Neuronal stem cell (in vitro differentiated cells): ENCODE results near the gene CAMK1G. TPM values are rescaled to one million over a fixed set of nuclear protein-coding genes. Genes with fewer than 3 reads are reported as not detected.

Source experiments
- DNase-seq: peaks from one replicate; pipeline ENCODE4 v3.0.0-alpha.2; 2013; ENCODE audit warnings: low spot score
- H2AFZ ChIP-seq: one replicate; pipeline ENCODE4 v1.6.1; 2013; ENCODE audit warnings: mild to moderate bottlenecking, low read length, inconsistent platforms
- H2AK5ac ChIP-seq: 2 replicates; pipeline ENCODE4 v1.6.1; 2013; ENCODE audit warnings: low read depth, mild to moderate bottlenecking, inconsistent platforms, low read length, moderate library complexity, mixed read lengths
- H2BK120ac ChIP-seq: 2 replicates; pipeline ENCODE4 v1.6.1; 2013; ENCODE audit warnings: low read depth, mild to moderate bottlenecking, inconsistent platforms, low read length, moderate library complexity, mixed read lengths
- H2BK12ac ChIP-seq: one replicate; pipeline ENCODE4 v1.6.1; 2013; ENCODE audit warnings: low read length, inconsistent platforms
- H2BK15ac ChIP-seq: 2 replicates; pipeline ENCODE4 v1.6.1; 2013; ENCODE audit warnings: mild to moderate bottlenecking, low read length, inconsistent platforms, mixed read lengths
- H2BK5ac ChIP-seq: one replicate; pipeline ENCODE4 v1.6.1; 2013; ENCODE audit warnings: inconsistent platforms, mild to moderate bottlenecking, low read length, moderate library complexity
- H3K14ac ChIP-seq: one replicate; pipeline ENCODE4 v1.6.1; 2013; ENCODE audit warnings: low read length, inconsistent platforms
- H3K18ac ChIP-seq: 2 replicates; pipeline ENCODE4 v1.6.1; 2013; ENCODE audit warnings: low read length, inconsistent platforms
- H3K23ac ChIP-seq: 2 replicates; pipeline ENCODE4 v1.6.1; 2013; ENCODE audit warnings: low read depth, mild to moderate bottlenecking, mixed read lengths, low read length, inconsistent platforms; ENCODE audit not compliant: poor library complexity
- H3K27ac ChIP-seq: replicated peaks from 3 replicates; pipeline ENCODE4 v1.5.1; 2013; ENCODE audit warnings: low read length, inconsistent platforms
- H3K27me3 ChIP-seq, 3 experiments: 2 replicates each; pipeline ENCODE4 v1.6.1; 2013; ENCODE audit warnings: low read length in 3 of 3, mild to moderate bottlenecking in 2 of 3, inconsistent platforms in 1 of 3, low read depth in 1 of 3, mixed read lengths in 1 of 3, moderate library complexity in 1 of 3; ENCODE audit not compliant: control insufficient read depth in 3 of 3, insufficient read depth in 3 of 3
- H3K36me3 ChIP-seq, 2 donors: replicated peaks in 1 of 2; 2 replicates each; pipeline ENCODE4 v1.6.1; 2013; ENCODE audit warnings: low read length in 2 of 2; ENCODE audit not compliant: control insufficient read depth in 2 of 2, insufficient read depth in 2 of 2
- H3K4ac ChIP-seq: 2 replicates; pipeline ENCODE4 v1.6.1; 2013; ENCODE audit warnings: inconsistent platforms, mild to moderate bottlenecking, low read length, moderate library complexity
- H3K4me1 ChIP-seq, 2 donors: 1 replicate in 1 of 2; 2 replicates in 1 of 2; pipeline ENCODE4 v1.6.1; 2013; ENCODE audit warnings: low read length in 2 of 2, low read depth in 1 of 2; ENCODE audit not compliant: control insufficient read depth in 2 of 2, insufficient read depth in 1 of 2
- H3K4me2 ChIP-seq: one replicate; pipeline ENCODE4 v1.6.1; 2013; ENCODE audit warnings: mild to moderate bottlenecking, low read length, inconsistent platforms; ENCODE audit not compliant: insufficient read depth, poor library complexity, severe bottlenecking
- H3K4me3 ChIP-seq, 2 donors: 2 replicates each; pipeline ENCODE4 v1.5.1; 2013; ENCODE audit warnings: low read length in 2 of 2, mild to moderate bottlenecking in 2 of 2, inconsistent platforms in 1 of 2, moderate library complexity in 1 of 2
- H3K79me1 ChIP-seq: one replicate; pipeline ENCODE4 v1.6.1; 2013; ENCODE audit warnings: low read depth, mild to moderate bottlenecking, inconsistent platforms, low read length, moderate library complexity
- H3K9ac ChIP-seq: one replicate; pipeline ENCODE4 v1.6.1; 2013; ENCODE audit warnings: mild to moderate bottlenecking, low read depth, low read length, inconsistent platforms; ENCODE audit not compliant: poor library complexity
- H3K9me3 ChIP-seq, 2 donors: replicated peaks in 1 of 2; 2 replicates each; pipeline versions ENCODE3 to v1.6.1; 2013; ENCODE audit warnings: low read length in 2 of 2, mild to moderate bottlenecking in 2 of 2, inconsistent platforms in 1 of 2, low read depth in 1 of 2, mixed read lengths in 1 of 2, moderate library complexity in 1 of 2; ENCODE audit not compliant: control insufficient read depth in 2 of 2, insufficient read depth in 1 of 2
- H4K8ac ChIP-seq: one replicate; pipeline ENCODE4 v1.6.1; 2013; ENCODE audit warnings: low read depth, mild to moderate bottlenecking, inconsistent platforms, low read length, moderate library complexity
- H4K91ac ChIP-seq: one replicate; pipeline ENCODE4 v1.6.1; 2013; ENCODE audit warnings: low read length, low read depth, mild to moderate bottlenecking, inconsistent platforms; ENCODE audit not compliant: poor library complexity
- WGBS, 2 donors: extraction: QIAGEN DNeasy Blood & Tissue Kit; methylation state at CpG; one replicate each; pipeline ENCODE4 v1.1.7; 2013; ENCODE audit warnings: missing lambda C conversion rate in 2 of 2, mixed read lengths in 1 of 2; ENCODE audit not compliant: insufficient read length in 2 of 2, insufficient replicate concordance in 1 of 2; ENCODE audit errors: extremely low coverage in 2 of 2; 5-methylcytosine and 5-hydroxymethylcytosine counted together
- polyA plus RNA-seq, 2 experiments: library from polyadenylated mRNA; stranded (reverse); fragments of 200-250 nt; gene quantifications; one replicate each; pipeline ENCODE4 v1.2.3, GENCODE V29; 2013

Gene CAMK1G
- polyA plus RNA-seq (2013, experiment 1 of 2) = 4.6 TPM
- polyA plus RNA-seq (2013, experiment 2 of 2) = 4.4 TPM

GRCh38 chr1:209583408-209583807 is at the start of gene CAMK1G:
TSS of gene CAMK1G (plus strand) at chr1:209583714. CDS start at chr1:209594984, 11,270 bp downstream.
- Histone ChIP-seq H2BK12ac (no peak within 1 kb of the TSS), H3K9me3 (no peaks in the 10 kb centered on the region), H3K27me3 (peaks cover 0 to 37% (median 10%) of the 10 kb centered on the region in 3 experiments), H3K79me1 (no peaks in the 10 kb centered on the region), H4K8ac (no peak within 1 kb of the TSS), H3K9ac (no peak within 1 kb of the TSS), H3K18ac (peak within 1 kb of the TSS; percentile 4), H3K27ac (peak within 1 kb of the TSS; percentile 54), H2BK120ac (no peak within 1 kb of the TSS), H2AK5ac (no peak within 1 kb of the TSS), H3K4ac (no peak within 1 kb of the TSS), H3K4me2 (peak within 1 kb of the TSS; percentile 52), H3K23ac (no peak within 1 kb of the TSS), H2BK5ac (no peak within 1 kb of the TSS), H3K14ac (no peak within 1 kb of the TSS), H2BK15ac (no peak within 1 kb of the TSS), H3K4me3 (peak within 1 kb of the TSS in 1 of 2 donors; percentile 77), H2AFZ (peak within 1 kb of the TSS; percentile 81), H3K36me3 (no peaks in the 10 kb centered on the region), H4K91ac (no peak within 1 kb of the TSS), H3K4me1 (peaks cover 0 to 10% of the 10 kb centered on the region in 2 donors)
- no CpG with 5 or more reads among the region's 6 CpGs for WGBS, 2 donors
- DNase-seq = peak; percentile 78

- Histone ChIP-seq H3K27me3 (no peaks in the 10 kb centered on the region), H3K4me2 (no peak overlapping the region), H4K91ac (no peak overlapping the region), H3K79me1 (no peaks in the 10 kb centered on the region), H4K8ac (no peak overlapping the region), H2BK5ac (no peak overlapping the region), H3K9ac (no peak overlapping the region), H2AFZ (no peak overlapping the region), H2BK12ac (no peak overlapping the region), H3K14ac (no peak overlapping the region), H3K4ac (no peak overlapping the region), H3K23ac (peak overlapping the region; percentile 4), H2AK5ac (no peak overlapping the region), H3K27ac (no peak overlapping the region), H2BK120ac (no peak overlapping the region), H2BK15ac (no peak overlapping the region), H3K4me1 (no peaks in the 10 kb centered on the region), H3K18ac (no peak overlapping the region), H3K9me3 (no peaks in the 10 kb centered on the region), H3K4me3 (no peak overlapping the region), H3K36me3 (no peaks in the 10 kb centered on the region)
- DNase-seq = no peak
- no CpG with 5 or more reads among the region's 8 CpGs for WGBS, 2 donors
Measured at GRCh38 chr1:209534496-209535250, 48.8 kb upstream of the CAMK1G start.

GRCh38 chr1:209536843-209537242 is 46.7 kb upstream of the CAMK1G start:
- H3K9ac ChIP-seq = no peak overlapping the region
- H3K36me3 ChIP-seq = no peaks in the 10 kb centered on the region
- H3K79me1 ChIP-seq = no peaks in the 10 kb centered on the region
- H3K4me1 ChIP-seq = no peaks in the 10 kb centered on the region
- no peak overlapping the region for H3K23ac ChIP-seq
- no peaks in the 10 kb centered on the region for H3K27me3 ChIP-seq
- H3K27ac ChIP-seq = no peak overlapping the region
- no peak overlapping the region for H2BK12ac ChIP-seq
- no peak overlapping the region for H4K8ac ChIP-seq
- H2BK5ac ChIP-seq = no peak overlapping the region
- H3K4me2 ChIP-seq = no peak overlapping the region
- H3K4ac ChIP-seq = no peak overlapping the region
- H2AFZ ChIP-seq = no peak overlapping the region
- DNase-seq = no peak
- no peak overlapping the region for H4K91ac ChIP-seq
- H3K9me3 ChIP-seq = no peaks in the 10 kb centered on the region
- no peak overlapping the region for H3K4me3 ChIP-seq
- no peak overlapping the region for H3K18ac ChIP-seq
- no CpG with 5 or more reads among the region's 2 CpGs for WGBS, 2 donors
- no peak overlapping the region for H3K14ac ChIP-seq
- H2BK15ac ChIP-seq = no peak overlapping the region
- H2BK120ac ChIP-seq = no peak overlapping the region
- H2AK5ac ChIP-seq = no peak overlapping the region

GRCh38 chr1:209537336-209538114 is 46.0 kb upstream of the CAMK1G start:
- Histone ChIP-seq H4K8ac (no peak overlapping the region), H3K4ac (no peak overlapping the region), H2BK5ac (no peak overlapping the region), H3K27ac (no peak overlapping the region), H3K18ac (no peak overlapping the region), H3K4me3 (no peak overlapping the region), H3K36me3 (no peaks in the 10 kb centered on the region), H3K9me3 (no peaks in the 10 kb centered on the region), H3K79me1 (no peaks in the 10 kb centered on the region), H3K9ac (no peak overlapping the region), H2BK15ac (no peak overlapping the region), H3K4me1 (no peaks in the 10 kb centered on the region), H3K23ac (no peak overlapping the region), H3K27me3 (no peaks in the 10 kb centered on the region), H2AFZ (no peak overlapping the region), H3K4me2 (no peak overlapping the region), H2BK12ac (no peak overlapping the region), H3K14ac (no peak overlapping the region), H2BK120ac (no peak overlapping the region), H4K91ac (no peak overlapping the region), H2AK5ac (no peak overlapping the region)
- no CpG with 5 or more reads among the region's 1 CpG for WGBS, 2 donors
- DNase-seq = no peak
